ENCODE results near the gene RYR1. TPM values are rescaled to one million over a fixed set of nuclear protein-coding genes. Genes with fewer than 3 reads are reported as not detected.

The RYR1 gene
- total RNA-seq, 2 donors from 2014 or later: 0.84 to 3.3 TPM

GRCh38 chr19:38455031-38455430, 21.5 kb downstream of the RYR1 start:
- WGBS, 2 experiments (ENCODE audit: insufficient coverage in 1 of 2, insufficient read length in 1 of 2): 69 to 76% methylated on average over 3 to 4 of the region's 4 CpGs
- H3K9ac ChIP-seq (ENCODE audit: extremely low read depth, low read length, poor library complexity, severe bottlenecking): no peak overlapping the region
- peak; percentile 79 for DNase-seq
- H3K27ac Mint-ChIP-seq: no peak overlapping the region
- peaks cover 1% of the 10 kb centered on the region for H3K4me1 Mint-ChIP-seq
- TF ChIP-seq, protein P1, sequence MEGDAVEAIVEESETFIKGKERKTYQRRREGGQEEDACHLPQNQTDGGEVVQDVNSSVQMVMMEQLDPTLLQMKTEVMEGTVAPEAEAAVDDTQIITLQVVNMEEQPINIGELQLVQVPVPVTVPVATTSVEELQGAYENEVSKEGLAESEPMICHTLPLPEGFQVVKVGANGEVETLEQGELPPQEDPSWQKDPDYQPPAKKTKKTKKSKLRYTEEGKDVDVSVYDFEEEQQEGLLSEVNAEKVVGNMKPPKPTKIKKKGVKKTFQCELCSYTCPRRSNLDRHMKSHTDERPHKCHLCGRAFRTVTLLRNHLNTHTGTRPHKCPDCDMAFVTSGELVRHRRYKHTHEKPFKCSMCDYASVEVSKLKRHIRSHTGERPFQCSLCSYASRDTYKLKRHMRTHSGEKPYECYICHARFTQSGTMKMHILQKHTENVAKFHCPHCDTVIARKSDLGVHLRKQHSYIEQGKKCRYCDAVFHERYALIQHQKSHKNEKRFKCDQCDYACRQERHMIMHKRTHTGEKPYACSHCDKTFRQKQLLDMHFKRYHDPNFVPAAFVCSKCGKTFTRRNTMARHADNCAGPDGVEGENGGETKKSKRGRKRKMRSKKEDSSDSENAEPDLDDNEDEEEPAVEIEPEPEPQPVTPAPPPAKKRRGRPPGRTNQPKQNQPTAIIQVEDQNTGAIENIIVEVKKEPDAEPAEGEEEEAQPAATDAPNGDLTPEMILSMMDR (conservative IDR thresholded peaks at IDR 0.05): no peak
- no peaks in the 10 kb centered on the region for H3K36me3 Mint-ChIP-seq (ENCODE audit: low read depth)
- no peaks in the 10 kb centered on the region for H3K9me3 ChIP-seq (ENCODE audit: control insufficient read depth, low read length)
- H3K4me3 ChIP-seq (ENCODE audit: low read length): no peak overlapping the region
- no peaks in the 10 kb centered on the region for H3K4me1 ChIP-seq (ENCODE audit: control insufficient read depth, insufficient read depth, low read length)
- no peaks in the 10 kb centered on the region for H3K9me3 Mint-ChIP-seq
- no peak overlapping the region for H3K4me3 Mint-ChIP-seq
- H3K27me3 Mint-ChIP-seq (ENCODE audit: insufficient read depth): no peaks in the 10 kb centered on the region
- no peak overlapping the region for H3K27ac ChIP-seq (ENCODE audit: low read depth, low read length)
- H3K27me3 ChIP-seq (ENCODE audit: control insufficient read depth, insufficient read depth, low read length, poor library complexity, severe bottlenecking): no peaks in the 10 kb centered on the region
- H3K36me3 ChIP-seq (ENCODE audit: control insufficient read depth, insufficient read depth, low read length): no peaks in the 10 kb centered on the region

DNA sequence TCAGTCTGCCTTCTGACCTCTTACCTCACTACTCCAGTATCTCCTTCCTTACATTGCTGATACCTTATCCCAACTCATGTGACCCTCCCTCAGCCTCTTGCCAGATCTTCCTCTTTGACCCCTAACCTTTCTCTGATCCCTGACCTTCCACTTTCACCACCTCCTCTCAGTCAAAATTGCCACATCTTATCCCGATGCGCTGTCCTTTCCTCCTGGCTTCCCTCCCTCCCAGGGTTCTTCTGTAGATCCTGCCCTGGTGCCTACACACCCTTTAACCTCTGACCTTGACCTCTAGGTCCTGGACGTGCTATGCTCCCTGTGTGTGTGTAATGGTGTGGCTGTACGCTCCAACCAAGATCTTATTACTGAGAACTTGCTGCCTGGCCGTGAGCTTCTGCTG, 23.7 kb downstream of the RYR1 start:
- no peaks in the 10 kb centered on the region for H3K36me3 Mint-ChIP-seq (ENCODE audit: low read depth)
- H3K4me3 Mint-ChIP-seq: no peak overlapping the region
- Histone ChIP-seq H3K27ac (ENCODE audit: low read depth, low read length) (no peak overlapping the region), H3K27me3 (ENCODE audit: control insufficient read depth, insufficient read depth, low read length, poor library complexity, severe bottlenecking) (no peaks in the 10 kb centered on the region), H3K4me1 (ENCODE audit: control insufficient read depth, insufficient read depth, low read length) (no peaks in the 10 kb centered on the region), H3K9ac (ENCODE audit: extremely low read depth, low read length, poor library complexity, severe bottlenecking) (no peak overlapping the region), H3K9me3 (ENCODE audit: control insufficient read depth, low read length) (no peaks in the 10 kb centered on the region), H3K36me3 (ENCODE audit: control insufficient read depth, insufficient read depth, low read length) (no peaks in the 10 kb centered on the region), H3K4me3 (ENCODE audit: low read length) (no peak overlapping the region)
- H3K27ac Mint-ChIP-seq: no peak overlapping the region
- WGBS, 2 experiments (ENCODE audit: insufficient coverage in 1 of 2, insufficient read length in 1 of 2): 93 to 100% methylated on average over 2 to 5 of the region's 5 CpGs
- H3K9me3 Mint-ChIP-seq: no peaks in the 10 kb centered on the region
- peaks cover 1% of the 10 kb centered on the region for H3K4me1 Mint-ChIP-seq
- TF ChIP-seq, protein P1 (conservative IDR thresholded peaks at IDR 0.05): no peak
- DNase-seq: no peak
- H3K27me3 Mint-ChIP-seq (ENCODE audit: insufficient read depth): no peaks in the 10 kb centered on the region

DNA sequence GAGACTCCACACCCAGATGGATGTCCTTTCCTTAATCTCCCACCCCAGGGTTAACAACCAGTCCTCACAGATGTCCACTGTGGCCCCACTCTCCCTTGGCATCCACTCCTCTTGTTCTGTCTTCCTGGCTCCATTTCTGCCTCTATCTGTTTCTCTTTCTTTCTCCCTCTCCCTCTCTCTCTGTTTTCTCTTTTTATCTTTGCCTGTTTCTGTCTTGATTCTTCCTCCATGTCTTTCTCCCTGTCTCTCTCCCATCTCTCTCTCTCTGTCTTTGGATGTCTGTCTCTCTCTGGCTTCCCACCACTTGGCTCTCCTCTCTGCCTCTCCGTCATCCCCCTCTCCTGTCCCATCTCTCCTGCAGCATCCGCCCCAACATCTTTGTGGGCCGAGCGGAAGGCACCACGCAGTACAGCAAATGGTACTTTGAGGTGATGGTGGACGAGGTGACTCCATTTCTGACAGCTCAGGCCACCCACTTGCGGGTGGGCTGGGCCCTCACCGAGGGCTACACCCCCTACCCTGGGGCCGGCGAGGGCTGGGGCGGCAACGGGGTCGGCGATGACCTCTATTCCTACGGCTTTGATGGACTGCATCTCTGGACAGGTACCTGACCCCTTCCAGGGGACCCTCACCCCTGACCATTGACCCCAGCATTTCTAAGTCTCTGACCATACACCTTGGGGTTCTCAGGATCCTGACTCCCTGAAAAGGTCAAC, 24.4 kb downstream of the RYR1 start:
- Mint-ChIP-seq H3K27ac (no peak overlapping the region), H3K36me3 (ENCODE audit: low read depth) (no peaks in the 10 kb centered on the region)

More for the DNA sequence above, 24.4 kb downstream of the RYR1 start:
- no peak overlapping the region for H3K4me3 ChIP-seq (ENCODE audit: low read length)
- no peaks in the 10 kb centered on the region for H3K36me3 ChIP-seq (ENCODE audit: control insufficient read depth, insufficient read depth, low read length)
- 87 to 92% methylated on average over 6 to 15 of the region's 15 CpGs for WGBS, 2 experiments (ENCODE audit: insufficient coverage in 1 of 2, insufficient read length in 1 of 2)
- peaks cover 1% of the 10 kb centered on the region for H3K4me1 Mint-ChIP-seq
- no peaks in the 10 kb centered on the region for H3K9me3 ChIP-seq (ENCODE audit: control insufficient read depth, low read length)
- H3K27me3 Mint-ChIP-seq (ENCODE audit: insufficient read depth): no peaks in the 10 kb centered on the region
- DNase-seq: no peak
- no peak overlapping the region for H3K27ac ChIP-seq (ENCODE audit: low read depth, low read length)
- H3K27me3 ChIP-seq (ENCODE audit: control insufficient read depth, insufficient read depth, low read length, poor library complexity, severe bottlenecking): no peaks in the 10 kb centered on the region
- no peak overlapping the region for H3K4me3 Mint-ChIP-seq
- TF ChIP-seq, protein P1 (conservative IDR thresholded peaks at IDR 0.05): no peak
- H3K9ac ChIP-seq (ENCODE audit: extremely low read depth, low read length, poor library complexity, severe bottlenecking): no peak overlapping the region
- H3K9me3 Mint-ChIP-seq: no peaks in the 10 kb centered on the region
- H3K4me1 ChIP-seq (ENCODE audit: control insufficient read depth, insufficient read depth, low read length): no peaks in the 10 kb centered on the region
